ENCODE results near the gene KIAA0513.

The KIAA0513 gene

DNA sequence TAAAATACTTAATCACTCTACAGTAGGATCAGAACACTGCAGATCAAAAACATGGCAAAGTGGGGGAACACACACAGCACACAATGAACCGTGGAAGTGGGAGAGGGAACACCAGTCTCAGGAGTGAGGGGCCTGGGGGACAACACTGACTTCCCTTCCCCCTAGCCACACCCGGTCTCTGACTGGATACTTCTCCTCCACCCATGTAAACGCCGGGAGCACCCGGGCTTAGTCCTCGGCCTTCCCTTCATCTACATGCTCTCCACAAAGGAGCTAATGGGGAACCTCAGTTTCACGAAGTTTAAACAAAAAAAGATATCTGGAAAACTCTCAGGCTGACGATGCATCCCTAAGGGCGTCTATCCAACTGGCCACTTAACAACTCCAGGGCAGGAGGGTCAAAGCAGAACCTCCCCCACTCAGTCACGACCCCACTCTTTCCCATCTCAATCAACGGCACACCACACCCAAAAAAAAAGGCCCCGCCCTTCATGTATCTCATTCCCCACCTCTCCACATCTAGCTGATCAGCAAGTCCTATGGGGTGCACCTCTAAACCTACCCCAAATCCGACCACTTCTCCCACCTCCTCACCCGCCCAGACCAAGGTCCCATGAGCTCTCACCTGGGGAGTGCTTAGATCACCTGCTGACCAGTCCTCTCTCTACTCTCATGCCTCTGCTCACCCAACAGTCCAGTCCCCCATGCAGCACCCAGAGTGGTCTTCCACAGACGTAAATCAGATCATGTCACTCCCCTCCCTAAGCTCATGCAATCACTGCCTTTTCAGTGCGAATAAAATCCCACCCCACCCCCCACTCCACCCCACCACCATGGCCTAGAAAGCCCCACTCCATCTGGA lies 23.6 kb upstream of the KIAA0513 start:
- H3K27me3 ChIP-seq (ENCODE audit: insufficient read depth, low read length, poor library complexity, severe bottlenecking): no peaks in the 10 kb centered on the region
- peaks cover 85% of the 10 kb centered on the region for H3K79me2 ChIP-seq (ENCODE audit: insufficient read depth, low read length)
- no peaks in the 10 kb centered on the region for H3K9me3 ChIP-seq (ENCODE audit: insufficient read depth, low read depth, low read length)
- no peak for TF ChIP-seq EZH2phosphoT487 (IDR thresholded peaks at IDR 0.05; ENCODE audit: borderline replicate concordance)
- TF ChIP-seq CTCF (conservative IDR thresholded peaks at IDR 0.05; ENCODE audit: low read length): no peak
- peak overlapping the region; percentile 59 for H3K4me2 ChIP-seq (ENCODE audit: low read depth, low read length, poor library complexity, severe bottlenecking)
- no peak overlapping the region for H3K4me3 ChIP-seq (ENCODE audit: low read length, poor library complexity, severe bottlenecking)
- no peak overlapping the region for H3K9ac ChIP-seq (ENCODE audit: low read depth, low read length, poor library complexity, severe bottlenecking)
- H3K36me3 ChIP-seq (ENCODE audit: insufficient read depth, low read length): peaks cover 4% of the 10 kb centered on the region; the same call in 1 of the 2 replicates
- no peaks in the 10 kb centered on the region for H3F3A ChIP-seq (ENCODE audit: low read depth)
- peaks cover 28% of the 10 kb centered on the region for H4K20me1 ChIP-seq (ENCODE audit: insufficient read depth, low read length, poor library complexity, severe bottlenecking)
- no peaks in the 10 kb centered on the region for H3K9me2 ChIP-seq (replicated peaks; ENCODE audit: low read depth, low read length)
- no peak overlapping the region for H2AFZ ChIP-seq (ENCODE audit: low read length)
- H3K4me1 ChIP-seq (ENCODE audit: insufficient read depth, low read length, poor library complexity, severe bottlenecking): peaks cover 26% of the 10 kb centered on the region

- Histone ChIP-seq H3K4me1 (ENCODE audit: insufficient read depth, low read length, poor library complexity, severe bottlenecking) (peaks cover 33% of the 10 kb centered on the region), H3K9me2 (replicated peaks; ENCODE audit: low read depth, low read length) (no peaks in the 10 kb centered on the region), H2AFZ (ENCODE audit: low read length) (no peak overlapping the region), H4K20me1 (ENCODE audit: insufficient read depth, low read length, poor library complexity, severe bottlenecking) (peaks cover 28% of the 10 kb centered on the region), H3F3A (ENCODE audit: low read depth) (no peaks in the 10 kb centered on the region), H3K36me3 (ENCODE audit: insufficient read depth, low read length) (peaks cover 1% of the 10 kb centered on the region; the same call in 1 of the 2 replicates), H3K9ac (ENCODE audit: low read depth, low read length, poor library complexity, severe bottlenecking) (no peak overlapping the region), H3K79me2 (ENCODE audit: insufficient read depth, low read length) (peaks cover 85% of the 10 kb centered on the region), H3K27me3 (ENCODE audit: insufficient read depth, low read length, poor library complexity, severe bottlenecking) (no peaks in the 10 kb centered on the region), H3K4me3 (ENCODE audit: low read length, poor library complexity, severe bottlenecking) (peak overlapping the region; percentile 3), H3K9me3 (ENCODE audit: insufficient read depth, low read depth, low read length) (no peaks in the 10 kb centered on the region), H3K4me2 (ENCODE audit: low read depth, low read length, poor library complexity, severe bottlenecking) (peak overlapping the region; percentile 59)
- TF ChIP-seq EZH2phosphoT487 (IDR thresholded peaks at IDR 0.05; ENCODE audit: borderline replicate concordance): no peak
- no peak for TF ChIP-seq CTCF (conservative IDR thresholded peaks at IDR 0.05; ENCODE audit: low read length)
These were observed 22.9 kb upstream of the KIAA0513 start for GRCh38 chr16:85004587-85005205.

DNA sequence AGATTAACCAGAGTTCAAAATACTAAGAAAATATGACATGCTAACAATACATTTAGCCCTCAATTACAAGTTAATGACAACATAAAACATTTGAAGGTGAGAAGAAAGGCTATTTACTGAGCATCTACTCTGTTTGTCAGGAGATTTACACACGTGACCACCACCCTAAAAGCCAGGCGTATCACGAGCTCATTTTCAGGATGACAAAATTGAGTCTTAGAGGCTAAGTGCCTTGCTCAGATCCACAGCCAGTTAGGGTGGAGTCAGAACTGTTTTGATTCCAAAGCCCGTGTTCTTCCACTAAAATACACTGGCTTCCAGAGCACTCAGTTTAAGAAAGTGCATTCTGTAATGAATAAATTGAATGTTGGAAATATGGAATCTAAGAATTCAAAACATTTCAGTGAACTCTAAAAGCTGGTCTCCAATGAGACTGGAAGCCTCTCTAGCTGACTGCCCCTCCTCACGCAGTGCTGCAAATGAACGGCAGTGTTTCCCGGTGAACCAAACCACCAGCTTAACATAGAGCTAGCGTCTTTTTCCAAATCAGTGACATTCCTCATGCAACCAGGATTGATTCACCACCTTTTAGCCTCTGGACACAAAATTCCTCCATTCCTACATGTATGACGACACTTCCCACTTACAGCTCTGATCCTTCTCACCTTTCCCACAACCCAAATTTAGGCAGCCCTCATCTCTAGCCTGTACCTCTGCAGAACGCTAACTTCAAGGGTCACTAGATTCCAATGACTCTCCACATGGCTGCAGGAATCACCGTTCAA lies 22.1 kb upstream of the KIAA0513 start:
- H3K4me1 ChIP-seq (ENCODE audit: insufficient read depth, low read length, poor library complexity, severe bottlenecking): peaks cover 38% of the 10 kb centered on the region
- no peaks in the 10 kb centered on the region for H3K9me3 ChIP-seq (ENCODE audit: insufficient read depth, low read depth, low read length)
- TF ChIP-seq CTCF (conservative IDR thresholded peaks at IDR 0.05; ENCODE audit: low read length) (no peak), EZH2phosphoT487 (IDR thresholded peaks at IDR 0.05; ENCODE audit: borderline replicate concordance) (no peak)
- no peaks in the 10 kb centered on the region for H3K27me3 ChIP-seq (ENCODE audit: insufficient read depth, low read length, poor library complexity, severe bottlenecking)
- peaks cover 85% of the 10 kb centered on the region for H3K79me2 ChIP-seq (ENCODE audit: insufficient read depth, low read length)
- H3K4me2 ChIP-seq (ENCODE audit: low read depth, low read length, poor library complexity, severe bottlenecking): peak overlapping the region; percentile 59
- no peak overlapping the region for H2AFZ ChIP-seq (ENCODE audit: low read length)
- H3K9me2 ChIP-seq (replicated peaks; ENCODE audit: low read depth, low read length): no peaks in the 10 kb centered on the region
- no peaks in the 10 kb centered on the region for H3K36me3 ChIP-seq (ENCODE audit: insufficient read depth, low read length)
- no peak overlapping the region for H3K9ac ChIP-seq (ENCODE audit: low read depth, low read length, poor library complexity, severe bottlenecking)
- H3F3A ChIP-seq (ENCODE audit: low read depth): no peaks in the 10 kb centered on the region
- H3K4me3 ChIP-seq (ENCODE audit: low read length, poor library complexity, severe bottlenecking): peak overlapping the region; percentile 3
- H4K20me1 ChIP-seq (ENCODE audit: insufficient read depth, low read length, poor library complexity, severe bottlenecking): peaks cover 29% of the 10 kb centered on the region
